MCF 10A (cell line): Measurements from ENCODE around the gene TMEM204. TPM values are rescaled to one million over a fixed set of nuclear protein-coding genes. Genes with fewer than 3 reads are reported as not detected.

Experiments used
- BruUV-seq: library from RNA; stranded (reverse); fragments of 400-500 nt; replicated peaks from 2 replicates; lab custom pipeline; 2021; lab: Mats Ljungman, UMichigan
- CTCF ChIA-PET: fragments of 300-600 bp; sonication (Branson Sonifier 250); formaldehyde crosslinking; extraction: SDS; loops from one replicate; lab custom pipeline; 2021; ENCODE audit warnings: antibody characterized with exemption, inconsistent platforms; lab: Yijun Ruan, JAX
- POLR2A ChIA-PET: fragments of 300-600, 350-650 bp; sonication (Branson Sonifier 250); formaldehyde crosslinking; extraction: SDS; loops from one replicate; lab custom pipeline; 2020; ENCODE audit warnings: antibody characterized with exemption, inconsistent platforms; lab: Yijun Ruan, JAX
- DNase-seq: peaks from one replicate; pipeline ENCODE4 v3.0.0-alpha.2; 2018; ENCODE audit not compliant: unreplicated experiment
- H3K27ac Mint-ChIP-seq: one replicate; pipeline ENCODE4 v1.8.0; 2022; ENCODE audit warnings: mild to moderate bottlenecking, low read depth, mixed read lengths; ENCODE audit not compliant: unreplicated experiment
- H3K27me3 Mint-ChIP-seq: one replicate; pipeline ENCODE4 v1.8.0; 2022; ENCODE audit warnings: mixed read lengths; ENCODE audit not compliant: insufficient read depth, unreplicated experiment
- H3K36me3 Mint-ChIP-seq: one replicate; pipeline ENCODE4 v1.8.0; 2022; ENCODE audit warnings: mild to moderate bottlenecking, moderate library complexity, mixed read lengths; ENCODE audit not compliant: insufficient read depth, unreplicated experiment
- H3K4me1 Mint-ChIP-seq: one replicate; pipeline ENCODE4 v1.8.0; 2022; ENCODE audit warnings: mixed read lengths; ENCODE audit not compliant: insufficient read depth, unreplicated experiment
- H3K4me3 Mint-ChIP-seq: one replicate; pipeline ENCODE4 v1.8.0; 2022; ENCODE audit warnings: mild to moderate bottlenecking, moderate library complexity, mixed read lengths; ENCODE audit not compliant: unreplicated experiment
- H3K9me3 Mint-ChIP-seq: one replicate; pipeline ENCODE4 v1.8.0; 2022; ENCODE audit warnings: mixed read lengths; ENCODE audit not compliant: unreplicated experiment
- intact Hi-C: fragments of 100-400 bp; cut with micrococcal nuclease; formaldehyde crosslinking; loops from 2 replicates; pipeline ENCODE4 v1.14.1; 2022
- total RNA-seq: library from RNA; stranded (reverse); gene quantifications from 2 replicates; pipeline ENCODE4 v1.2.3, GENCODE V29; 2022
- TF ChIP-seq, protein P1 (sequence below): fragments of 200-600 bp; IDR thresholded peaks from one replicate; pipeline ENCODE4 v1.8.0; 2022; ENCODE audit warnings: antibody characterized with exemption, mild to moderate bottlenecking; ENCODE audit not compliant: unreplicated experiment

TMEM204 gene
- total RNA-seq, 1 experiment from 2014 or later = not detected

DNA sequence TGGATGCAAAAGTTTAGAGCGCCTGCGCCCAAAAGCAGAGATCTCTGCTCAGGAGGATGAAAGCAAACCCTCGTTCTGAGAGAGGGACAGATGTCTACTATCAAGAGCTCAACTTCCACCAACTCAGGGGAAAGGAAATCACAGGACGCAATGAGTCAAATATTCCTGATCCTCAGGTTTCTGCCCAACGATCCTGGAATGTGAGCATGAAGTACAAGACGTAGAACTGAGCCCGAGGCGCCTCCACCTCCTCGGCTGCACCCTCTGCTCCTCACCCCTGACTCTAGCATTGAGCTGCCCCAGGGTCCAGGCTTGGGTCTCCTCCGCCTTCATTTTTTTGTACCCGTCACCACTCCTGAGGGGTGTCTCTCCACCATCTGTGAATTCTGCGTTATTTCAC lies 63.0 kb downstream of the TMEM204 start:
- TF ChIP-seq, protein P1, sequence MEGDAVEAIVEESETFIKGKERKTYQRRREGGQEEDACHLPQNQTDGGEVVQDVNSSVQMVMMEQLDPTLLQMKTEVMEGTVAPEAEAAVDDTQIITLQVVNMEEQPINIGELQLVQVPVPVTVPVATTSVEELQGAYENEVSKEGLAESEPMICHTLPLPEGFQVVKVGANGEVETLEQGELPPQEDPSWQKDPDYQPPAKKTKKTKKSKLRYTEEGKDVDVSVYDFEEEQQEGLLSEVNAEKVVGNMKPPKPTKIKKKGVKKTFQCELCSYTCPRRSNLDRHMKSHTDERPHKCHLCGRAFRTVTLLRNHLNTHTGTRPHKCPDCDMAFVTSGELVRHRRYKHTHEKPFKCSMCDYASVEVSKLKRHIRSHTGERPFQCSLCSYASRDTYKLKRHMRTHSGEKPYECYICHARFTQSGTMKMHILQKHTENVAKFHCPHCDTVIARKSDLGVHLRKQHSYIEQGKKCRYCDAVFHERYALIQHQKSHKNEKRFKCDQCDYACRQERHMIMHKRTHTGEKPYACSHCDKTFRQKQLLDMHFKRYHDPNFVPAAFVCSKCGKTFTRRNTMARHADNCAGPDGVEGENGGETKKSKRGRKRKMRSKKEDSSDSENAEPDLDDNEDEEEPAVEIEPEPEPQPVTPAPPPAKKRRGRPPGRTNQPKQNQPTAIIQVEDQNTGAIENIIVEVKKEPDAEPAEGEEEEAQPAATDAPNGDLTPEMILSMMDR = no peak
- Mint-ChIP-seq H3K4me1 (no peaks in the 10 kb centered on the region), H3K36me3 (peaks cover 26% of the 10 kb centered on the region), H3K27me3 (no peaks in the 10 kb centered on the region), H3K9me3 (no peaks in the 10 kb centered on the region), H3K4me3 (no peak overlapping the region), H3K27ac (no peak overlapping the region)
- intact Hi-C loops = no loop called here
- ChIA-PET POLR2A (interaction anchor here (0.6 to 2.8 kb wide), 2 partner anchors 14 to 517 kb away, joined by 3 to 9 read pairs; no protein-coding TSS in a partner anchor), CTCF (interaction anchor here (0.6 to 1.4 kb wide), 3 partner anchors 23 to 167 kb away, joined by 3 to 5 read pairs (median 3); partner anchors contain the start of gene JPT2)
- DNase-seq = no peak
- BruUV-seq = no TSS peak

DNA sequence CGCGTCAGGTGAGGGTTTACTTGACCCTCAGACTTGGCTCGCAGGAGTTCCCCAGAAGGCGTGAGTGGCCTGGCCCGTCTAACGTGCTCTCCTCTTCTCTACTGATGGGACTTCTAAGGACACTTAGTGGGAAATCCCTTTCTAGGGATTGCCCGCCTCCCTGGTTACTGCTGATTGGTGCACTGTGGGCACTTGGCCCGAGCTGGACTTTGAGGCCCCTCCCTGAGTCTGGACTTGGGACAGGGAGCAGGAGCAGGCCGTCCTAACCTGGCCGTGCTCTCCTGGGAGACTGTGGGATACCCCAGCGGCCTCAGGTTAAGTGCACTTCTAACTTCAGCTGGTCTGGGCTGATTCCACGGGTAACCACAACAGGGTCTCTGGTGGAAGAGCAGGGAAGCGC lies 63.7 kb downstream of the TMEM204 start:
- CTCF ChIA-PET = interaction anchor here (1.4 kb wide), 2 partner anchors 23 to 168 kb away, joined by 3 read pairs; no protein-coding TSS in a partner anchor
- intact Hi-C loops = no loop called here
- Mint-ChIP-seq H3K4me1 (no peaks in the 10 kb centered on the region), H3K4me3 (no peak overlapping the region), H3K9me3 (no peaks in the 10 kb centered on the region), H3K27ac (no peak overlapping the region), H3K36me3 (peaks cover 28% of the 10 kb centered on the region), H3K27me3 (no peaks in the 10 kb centered on the region)
- no TSS peak for BruUV-seq
- no peak for DNase-seq
- POLR2A ChIA-PET = interaction anchor here (2.8 kb wide), 1 partner anchor 13 kb away, joined by 9 read pairs; no protein-coding TSS in a partner anchor
- TF ChIP-seq, protein P1 = no peak

DNA sequence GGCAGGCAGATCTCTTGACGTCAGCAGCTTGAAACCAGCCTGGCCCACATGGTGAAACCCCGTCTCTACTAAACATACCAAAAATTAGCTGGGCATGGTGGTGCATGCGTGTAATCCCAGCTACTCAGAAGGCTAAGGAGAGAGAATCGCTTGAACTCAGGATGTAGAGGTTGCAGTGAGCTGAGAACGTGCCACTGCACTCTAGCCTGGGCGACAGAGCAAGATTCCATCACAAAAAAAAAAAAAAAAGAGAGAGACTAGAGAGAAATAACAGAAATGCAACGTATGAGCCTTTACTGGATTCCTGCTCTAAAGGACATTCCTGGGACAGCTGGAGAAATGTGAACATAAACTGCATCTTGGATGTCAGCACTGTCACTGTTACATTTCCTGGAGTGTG lies 67.6 kb downstream of the TMEM204 start:
- peaks cover 22% of the 10 kb centered on the region for H3K36me3 Mint-ChIP-seq
- H3K9me3 Mint-ChIP-seq = no peaks in the 10 kb centered on the region
- POLR2A ChIA-PET = no interaction called here
- TF ChIP-seq, protein P1 = no peak
- H3K4me1 Mint-ChIP-seq = no peaks in the 10 kb centered on the region
- BruUV-seq = no TSS peak
- no peak overlapping the region for H3K4me3 Mint-ChIP-seq
- DNase-seq = no peak
- H3K27ac Mint-ChIP-seq = no peak overlapping the region
- CTCF ChIA-PET = interaction anchor here (0.6 to 0.7 kb wide), 2 partner anchors 52 to 324 kb away, joined by 3 to 4 read pairs; no protein-coding TSS in a partner anchor
- H3K27me3 Mint-ChIP-seq = no peaks in the 10 kb centered on the region
- intact Hi-C loops = no loop called here

DNA sequence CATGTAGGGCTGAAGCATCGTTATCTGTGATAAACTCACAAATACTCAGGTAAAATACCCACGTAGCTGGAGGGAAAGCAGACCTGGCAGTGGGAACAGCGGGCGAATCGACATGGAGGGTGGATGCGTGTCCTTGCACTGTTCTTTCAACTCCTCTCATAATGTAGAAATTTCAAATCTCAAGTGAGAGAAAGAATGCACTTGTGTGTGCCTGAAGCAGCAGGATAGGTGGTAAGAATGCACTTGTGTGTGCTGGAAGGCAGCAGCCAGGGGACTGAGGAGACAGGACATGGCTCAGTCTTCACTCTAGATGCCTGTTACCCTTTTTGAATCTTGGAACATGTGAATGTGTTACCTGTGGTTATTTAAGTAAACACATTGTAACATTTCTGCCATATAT lies 68.0 kb downstream of the TMEM204 start:
- H3K27ac Mint-ChIP-seq = no peak overlapping the region
- peaks cover 25% of the 10 kb centered on the region for H3K36me3 Mint-ChIP-seq
- intact Hi-C loops = no loop called here
- H3K4me1 Mint-ChIP-seq = no peaks in the 10 kb centered on the region
- H3K27me3 Mint-ChIP-seq = no peaks in the 10 kb centered on the region
- ChIA-PET CTCF (interaction anchor here (0.6 kb wide), 1 partner anchor 52 kb away, joined by 4 read pairs; no protein-coding TSS in a partner anchor), POLR2A (interaction anchor here (1.4 kb wide), 1 partner anchor 9 kb away, joined by 5 read pairs; no protein-coding TSS in a partner anchor)
- DNase-seq = no peak
- no peak overlapping the region for H3K4me3 Mint-ChIP-seq
- BruUV-seq = no TSS peak
- H3K9me3 Mint-ChIP-seq = no peaks in the 10 kb centered on the region
- TF ChIP-seq, protein P1 = no peak
